GM12864 (cell line): ENCODE results near the gene STX7.

Experiments used
- DNase-seq: peaks from one replicate; pipeline ENCODE4 v3.0.0-alpha.2; 2011; ENCODE audit warnings: low read depth
- H3K4me3 ChIP-seq: 2 replicates; pipeline ENCODE4 v1.5.1; 2011; ENCODE audit warnings: mild to moderate bottlenecking, low read depth, low read length, control low read depth
- CTCF ChIP-seq: IDR thresholded peaks from 2 replicates; pipeline ENCODE4 v1.5.1; 2011; ENCODE audit warnings: low read depth, mild to moderate bottlenecking, moderate library complexity, low read length, control low read depth, inconsistent platforms; ENCODE audit errors: missing control alignments

Gene STX7

DNA sequence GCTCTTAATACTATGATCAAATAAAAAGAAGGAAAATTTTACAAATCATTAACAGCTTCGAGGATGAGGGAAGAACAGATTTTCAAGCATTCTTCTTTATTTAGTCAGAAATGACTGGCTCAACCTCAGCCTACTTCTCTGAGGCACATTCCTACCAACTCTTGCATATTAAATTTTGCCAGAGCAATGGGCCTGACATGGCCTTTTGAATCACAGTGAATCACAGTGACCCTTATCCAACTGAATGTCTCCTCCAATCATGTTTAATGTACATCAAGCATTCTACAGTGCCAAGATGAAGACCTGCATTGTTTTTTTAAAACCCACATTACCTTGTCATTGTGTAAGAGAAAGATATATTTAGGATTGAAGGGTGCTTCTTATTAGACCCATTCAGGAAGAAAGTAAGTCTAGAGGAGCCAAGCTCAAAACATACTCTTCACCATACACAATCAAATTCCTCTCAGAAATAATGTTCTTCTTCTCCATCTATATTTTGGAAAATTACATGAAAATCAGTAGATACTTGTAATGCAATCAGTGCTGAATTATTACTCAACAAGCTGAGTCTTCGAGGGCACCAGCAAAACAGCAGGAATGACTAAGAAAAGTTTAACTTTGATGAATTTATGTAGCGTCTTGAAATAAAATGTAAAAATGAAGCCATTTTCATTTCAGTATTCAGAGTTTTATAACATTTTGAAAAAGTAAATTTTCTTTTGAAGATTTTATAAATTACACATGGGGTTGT is 67.5 kb downstream of the STX7 start:
- no peak for TF ChIP-seq CTCF
- no peak for DNase-seq

GRCh38 chr6:132443206-132443605 is 69.7 kb downstream of the STX7 start:
- no peak for DNase-seq
- H3K4me3 ChIP-seq = no peak overlapping the region
- no peak for TF ChIP-seq CTCF

More for the DNA sequence above, 67.5 kb downstream of the STX7 start:
- no peak overlapping the region for H3K4me3 ChIP-seq

DNA sequence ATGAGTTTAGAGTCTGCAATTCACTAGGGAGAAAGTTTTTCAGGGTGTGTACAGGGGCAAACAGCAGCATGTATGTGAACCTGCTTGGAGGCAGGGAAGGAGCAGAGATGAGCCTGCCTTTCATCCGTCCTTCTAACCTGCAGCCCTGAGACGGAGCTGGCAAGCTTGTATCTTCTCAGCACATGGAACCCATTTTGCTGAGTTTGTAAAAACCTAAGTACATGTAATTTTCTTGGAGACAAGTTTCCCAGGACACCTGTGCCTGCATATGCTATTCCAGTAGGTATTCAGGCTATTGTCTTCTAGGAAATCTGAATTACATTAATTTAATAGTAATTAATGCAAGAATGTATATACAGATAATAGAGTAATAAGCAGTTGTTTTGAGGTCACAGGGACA is 82.8 kb downstream of the STX7 start:
- H3K4me3 ChIP-seq = no peak overlapping the region
- no peak for DNase-seq
- no peak for TF ChIP-seq CTCF

DNA sequence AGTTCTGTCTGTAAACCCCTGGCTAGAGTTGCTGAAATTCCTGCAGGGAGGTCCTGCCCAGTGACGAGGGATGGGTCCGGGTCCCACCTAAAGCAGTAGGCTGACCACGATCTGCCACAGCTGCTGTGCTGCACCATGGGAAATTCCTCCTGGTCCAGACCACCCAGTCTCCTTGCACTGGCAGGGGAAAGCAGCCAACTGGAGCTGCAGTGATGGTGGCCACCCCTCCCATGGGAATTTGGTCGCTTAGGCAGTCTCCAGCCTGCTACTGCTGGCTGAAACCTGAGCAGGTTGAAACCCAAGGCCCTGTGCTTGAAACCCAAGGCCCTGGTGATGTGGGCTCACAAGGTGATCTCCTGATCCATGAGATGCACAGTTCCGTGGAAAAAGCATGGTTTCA is 87.7 kb downstream of the STX7 start:
- DNase-seq = no peak
- TF ChIP-seq CTCF = no peak
- H3K4me3 ChIP-seq = no peak overlapping the region

- no peak for DNase-seq
- H3K4me3 ChIP-seq = no peak overlapping the region
- TF ChIP-seq CTCF = no peak
Observed at GRCh38 chr6:132423839-132424238, 89.1 kb downstream of the STX7 start.

DNA sequence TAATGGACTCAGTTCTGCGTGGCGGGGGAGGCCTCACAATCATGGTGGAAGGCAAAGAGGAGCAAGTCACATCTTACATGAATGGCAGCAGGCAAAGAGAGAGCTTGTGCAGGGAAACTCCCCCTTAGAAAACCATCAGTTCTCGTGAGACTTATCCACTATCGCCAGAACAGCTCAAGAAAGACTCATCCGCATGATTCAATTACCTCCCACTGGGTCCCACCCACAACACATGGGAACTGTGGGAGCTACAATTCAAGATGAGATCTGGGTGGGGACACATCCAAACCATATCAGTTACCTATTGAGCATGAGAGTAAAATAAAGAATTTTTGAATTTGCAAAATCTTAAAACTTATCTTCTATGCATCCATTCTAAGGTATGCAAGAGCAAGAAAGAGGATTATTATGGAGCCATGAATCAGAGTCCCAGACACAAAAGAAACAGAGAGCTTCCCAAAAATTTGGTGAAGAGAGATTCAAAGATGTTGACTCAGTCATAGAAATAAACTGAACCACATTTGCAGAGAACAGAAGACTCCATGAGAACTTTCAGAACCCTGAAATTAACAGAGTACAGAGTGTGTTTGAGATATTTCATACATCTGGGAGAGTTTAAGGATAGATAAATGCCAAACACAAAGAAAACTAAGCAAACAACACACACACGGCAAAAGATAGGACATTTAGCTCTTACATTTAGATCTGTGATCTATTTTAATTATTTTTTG is 94.5 kb downstream of the STX7 start:
- no peak for TF ChIP-seq CTCF
- no peak for DNase-seq
- no peak overlapping the region for H3K4me3 ChIP-seq

DNA sequence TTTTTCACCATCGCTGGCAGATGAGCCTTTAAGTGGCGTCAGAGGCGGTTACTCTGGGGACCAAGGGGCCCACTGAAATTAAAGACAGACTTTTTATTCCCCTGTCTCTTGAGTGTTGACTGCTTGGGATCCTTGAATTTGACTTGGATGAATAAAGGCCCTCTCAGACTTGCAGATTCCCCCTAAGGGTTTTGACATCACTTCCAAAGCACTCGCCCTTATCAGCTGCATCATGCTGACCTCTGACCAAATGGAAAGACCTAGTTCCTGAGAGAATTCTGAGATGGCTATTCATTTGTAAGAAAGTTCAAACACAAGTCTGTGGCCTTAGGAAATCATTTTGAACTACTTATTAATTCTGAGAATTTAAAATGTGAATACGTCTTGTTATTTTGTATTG is 98.2 kb downstream of the STX7 start:
- no peak overlapping the region for H3K4me3 ChIP-seq
- DNase-seq = no peak
- no peak for TF ChIP-seq CTCF
